SHP77 treated with DMSO at 0.1 percent for 48 hours (cell line): ENCODE results near the gene HIF3A.
"Not testable (repeated sequence)": the region's sequence is repeated elsewhere in the genome, so short reads cannot be mapped to it uniquely, and the experiment has no call there.

Experiments
- DNase-seq: peaks from one replicate; lab custom pipeline; 2025; lab: John Stamatoyannopoulos, UW

HIF3A gene

DNA sequence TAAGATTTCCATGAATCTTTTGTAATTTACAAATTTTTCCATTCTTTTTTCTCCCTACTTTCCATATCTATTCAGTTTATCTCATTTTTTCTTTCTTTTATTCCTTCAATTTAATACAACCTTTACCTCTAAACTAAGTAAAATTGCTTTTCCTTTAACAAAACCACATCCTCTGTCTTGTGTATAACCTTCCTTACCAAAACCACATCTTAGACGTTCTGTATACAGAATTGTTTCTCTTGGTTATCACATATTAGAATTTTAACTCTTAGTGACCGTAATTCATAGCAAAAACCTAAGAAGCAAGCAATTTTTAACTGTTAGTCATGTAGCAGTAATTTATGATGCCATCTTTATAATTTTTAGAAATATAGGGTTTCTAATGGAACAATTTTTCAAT lies 65.1 kb downstream of the HIF3A start:
- no peak for DNase-seq

DNA sequence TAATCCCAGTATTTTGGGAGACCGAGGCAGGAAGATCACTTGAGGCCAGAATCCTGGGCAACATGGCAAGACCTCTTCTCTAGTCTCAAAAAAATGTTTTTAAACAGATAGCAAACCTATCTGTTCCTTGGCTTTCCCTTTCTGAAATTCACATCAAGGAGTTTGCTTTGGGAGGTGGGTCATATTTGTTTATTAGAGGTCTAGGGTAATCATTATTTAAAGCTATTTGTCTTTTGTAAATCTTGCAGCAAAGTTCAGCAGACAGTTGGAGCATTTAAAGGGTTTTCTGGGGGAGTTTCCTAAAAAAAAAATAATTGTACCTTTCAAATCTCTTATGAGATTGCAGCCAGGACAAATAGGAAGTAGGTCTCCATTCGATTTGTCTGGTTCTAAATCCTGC lies 67.5 kb downstream of the HIF3A start:
- no peak for DNase-seq

DNA sequence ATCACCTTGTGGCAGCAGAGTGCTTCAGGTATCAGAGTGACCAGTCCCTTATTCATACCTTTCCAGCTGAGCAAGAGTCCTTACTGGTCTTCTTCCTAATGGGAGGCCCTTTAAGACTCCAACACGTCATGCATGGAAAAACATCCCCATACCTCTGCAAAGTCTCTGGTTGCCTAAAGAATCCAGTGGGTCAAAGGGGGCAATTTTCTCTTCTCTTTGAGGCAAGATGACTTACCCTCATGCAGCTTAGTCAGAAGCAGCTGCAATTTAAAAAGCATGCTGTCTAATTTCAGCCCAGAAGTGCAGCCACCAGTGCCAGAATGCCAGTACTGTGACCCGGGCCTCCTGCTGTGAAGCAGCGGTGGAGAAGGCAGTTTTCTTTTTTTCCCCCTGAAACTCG lies 68.7 kb downstream of the HIF3A start:
- DNase-seq, result no peak

DNA sequence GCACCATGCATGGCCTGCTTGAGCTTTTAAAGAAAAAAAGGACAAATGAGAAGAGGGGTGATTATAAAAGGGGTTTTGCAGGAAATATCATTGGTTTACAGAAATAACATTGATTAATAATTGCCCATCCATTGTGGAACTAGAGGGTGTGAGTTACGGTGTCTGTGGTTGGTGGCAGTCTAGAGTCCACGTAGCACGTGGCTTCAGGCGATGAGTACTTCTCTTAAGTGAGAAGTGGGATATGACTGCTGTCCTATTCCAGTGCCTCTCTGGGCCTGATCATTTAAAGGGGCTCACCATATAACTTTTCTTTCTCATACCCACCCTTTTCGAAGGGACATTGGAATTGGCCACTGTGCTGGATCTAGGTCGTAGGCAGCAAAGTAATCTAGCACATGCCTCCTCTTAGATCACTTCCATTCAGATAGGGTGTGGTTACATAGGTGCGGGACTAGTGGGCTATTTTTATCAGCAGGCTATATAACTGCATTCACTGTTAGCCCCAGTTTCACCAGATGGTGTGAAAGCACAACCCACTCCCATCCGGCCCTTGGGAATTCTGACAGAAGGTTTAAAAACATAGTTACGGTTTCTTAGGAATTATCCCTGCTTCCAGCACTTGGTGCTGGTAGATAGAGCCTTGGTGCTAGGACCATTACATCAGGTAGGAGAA lies 69.9 kb downstream of the HIF3A start:
- DNase-seq, result no peak

DNA sequence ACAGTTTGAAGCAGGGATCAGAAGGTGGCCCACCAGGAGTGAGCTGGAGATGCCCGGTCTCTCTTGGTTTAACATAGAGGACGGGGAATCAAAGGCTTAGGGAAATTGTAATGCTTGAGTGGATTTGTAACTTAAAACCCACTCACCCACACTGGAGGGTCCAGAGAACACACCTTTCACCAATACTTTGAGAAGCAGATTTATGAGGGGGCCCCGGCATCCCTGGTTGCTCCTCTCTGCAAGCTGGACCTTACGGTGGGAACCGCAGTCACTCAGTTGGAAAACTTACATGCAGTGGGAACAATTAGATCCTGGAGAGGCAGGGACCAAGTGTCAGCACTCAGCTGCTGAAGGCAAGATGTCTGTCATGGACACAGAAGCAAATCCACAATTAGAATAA lies 70.6 kb downstream of the HIF3A start:
- no peak for DNase-seq

DNA sequence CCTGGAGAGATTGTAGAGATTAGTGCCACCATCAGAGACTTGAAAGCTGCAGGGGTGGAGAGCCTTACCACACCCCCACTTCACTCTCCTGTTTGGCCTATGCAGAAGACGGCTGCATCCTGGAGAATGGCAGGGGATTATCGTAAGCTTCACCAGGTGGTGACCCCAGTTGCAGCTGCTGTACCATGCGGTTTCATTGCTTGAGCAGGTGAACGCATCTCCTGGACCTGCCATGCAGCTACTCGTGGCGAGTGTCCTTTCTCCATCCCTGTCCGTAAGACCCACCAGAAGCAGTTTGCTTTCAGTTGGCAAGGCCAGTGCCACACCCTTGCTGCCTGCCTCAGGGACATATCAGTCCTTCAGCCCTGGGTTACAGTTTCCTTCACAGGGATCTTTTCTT lies 71.3 kb downstream of the HIF3A start:
- peak; percentile 52 for DNase-seq

DNA sequence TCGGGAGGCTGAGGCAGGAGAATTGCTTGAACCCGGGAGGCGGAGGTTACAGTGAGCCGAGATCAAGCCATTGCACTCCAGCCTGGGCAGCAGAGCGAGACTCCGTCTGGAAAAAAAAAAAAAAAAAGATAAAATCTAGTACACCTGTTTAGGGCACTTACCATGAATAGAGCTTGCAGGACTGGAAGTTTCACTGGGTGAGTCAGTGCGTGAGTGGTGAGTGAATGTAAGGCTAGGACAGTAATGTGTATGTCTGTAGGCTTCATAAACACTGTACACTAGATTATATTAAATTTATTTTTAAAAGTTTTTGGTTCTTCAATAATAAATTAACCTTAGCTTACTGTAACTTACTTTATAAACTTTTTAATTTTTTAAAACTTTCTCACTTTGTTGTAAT lies 73.0 kb downstream of the HIF3A start:
- DNase-seq, result no peak

DNA sequence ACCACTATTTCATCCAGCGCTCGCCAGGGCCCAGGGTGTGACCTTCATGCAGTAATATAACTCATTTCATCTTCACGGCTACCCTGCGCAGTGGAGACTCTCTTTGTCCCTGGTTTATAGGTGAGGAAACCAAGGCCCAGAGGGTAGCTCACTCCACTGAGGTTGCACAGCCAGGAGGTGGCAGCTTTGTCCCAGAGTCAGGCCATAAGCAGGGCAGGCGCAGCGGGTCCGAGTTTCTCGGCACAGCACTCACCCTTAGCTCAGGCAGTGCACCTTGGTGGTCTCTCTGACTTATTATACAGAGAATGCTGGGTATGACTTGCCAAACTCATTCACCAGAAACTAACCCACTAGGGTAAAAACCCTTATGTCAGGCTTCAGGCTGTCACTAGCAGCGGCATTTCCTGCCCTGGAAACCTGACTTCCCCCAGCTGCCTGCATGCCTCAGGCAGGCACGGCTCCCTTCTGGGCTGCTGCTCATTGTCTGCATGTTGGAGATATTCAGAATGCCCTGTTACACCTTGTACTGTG lies 74.6 kb downstream of the HIF3A start:
- DNase-seq, result no peak

DNA sequence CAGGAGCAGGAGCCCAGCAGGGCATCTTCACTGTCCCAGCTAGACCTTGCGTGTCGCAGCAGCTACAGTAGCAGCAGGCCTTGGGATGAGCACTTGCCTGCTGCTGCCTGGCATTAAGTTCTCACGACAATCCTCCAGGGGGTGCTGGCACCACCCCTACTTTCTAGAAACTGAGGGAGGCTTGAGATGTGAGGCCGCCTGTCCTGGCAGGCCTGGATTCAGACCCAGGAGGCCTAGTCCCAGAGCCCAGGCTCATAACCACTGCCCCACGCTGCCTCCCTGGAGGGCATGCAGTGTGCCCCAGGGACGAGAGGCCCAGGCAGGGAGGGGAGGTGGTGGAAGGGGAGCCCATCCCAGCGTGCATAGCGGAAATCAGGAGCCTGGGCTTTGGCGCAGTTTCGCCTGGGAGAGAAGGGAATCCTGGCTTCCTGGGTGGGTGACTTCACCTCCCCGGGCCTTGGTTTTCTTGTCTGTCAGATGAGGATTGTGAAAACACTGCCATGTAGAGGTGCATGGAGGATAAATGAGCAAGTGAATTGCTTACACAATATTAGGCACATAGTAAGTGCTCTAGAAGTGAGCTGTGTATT lies 76.2 kb downstream of the HIF3A start:
- DNase-seq, result no peak

DNA sequence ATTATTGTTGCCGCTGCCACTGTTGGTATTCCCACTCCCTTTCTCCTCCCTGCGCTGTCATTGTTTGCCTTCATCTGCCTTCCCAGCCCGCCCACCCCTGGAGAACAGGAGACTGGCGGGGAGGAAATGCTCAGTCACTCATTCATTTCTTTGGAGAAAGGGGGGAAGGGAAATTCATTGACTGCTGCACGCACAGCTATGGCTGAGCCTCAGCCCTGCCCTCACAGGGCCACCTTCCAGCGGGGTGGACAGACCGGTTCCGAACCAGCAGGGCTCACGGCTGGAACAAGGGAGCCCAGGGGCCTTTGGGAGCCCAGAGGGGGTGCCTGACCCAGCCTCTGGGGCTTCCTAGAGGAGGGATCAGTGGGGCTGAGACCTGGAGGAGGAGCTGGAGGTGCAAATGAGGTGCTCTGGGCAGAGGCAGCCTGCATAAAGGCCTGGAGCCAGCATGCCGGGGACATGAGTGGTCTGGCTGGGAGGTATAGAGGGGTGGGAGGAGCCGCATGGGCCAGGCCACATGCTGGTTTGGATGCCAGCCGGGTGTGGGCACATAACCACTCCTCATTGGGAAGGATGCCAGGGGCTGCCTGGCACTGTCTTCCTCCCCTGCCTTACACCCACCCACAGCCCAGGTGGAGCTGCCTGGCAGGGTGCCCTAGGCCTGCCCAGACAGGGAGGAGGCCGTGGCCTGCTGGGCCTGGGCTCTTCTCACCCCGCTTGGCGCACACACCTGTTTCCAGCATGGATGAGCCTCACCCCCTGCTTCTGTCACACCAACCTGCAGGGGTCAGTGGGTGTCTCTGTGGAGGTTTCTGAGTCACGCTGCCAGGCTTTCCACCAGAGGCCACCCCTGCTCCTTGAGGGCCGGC lies 76.9 kb downstream of the HIF3A start:
- peak; percentile 82 for DNase-seq

DNA sequence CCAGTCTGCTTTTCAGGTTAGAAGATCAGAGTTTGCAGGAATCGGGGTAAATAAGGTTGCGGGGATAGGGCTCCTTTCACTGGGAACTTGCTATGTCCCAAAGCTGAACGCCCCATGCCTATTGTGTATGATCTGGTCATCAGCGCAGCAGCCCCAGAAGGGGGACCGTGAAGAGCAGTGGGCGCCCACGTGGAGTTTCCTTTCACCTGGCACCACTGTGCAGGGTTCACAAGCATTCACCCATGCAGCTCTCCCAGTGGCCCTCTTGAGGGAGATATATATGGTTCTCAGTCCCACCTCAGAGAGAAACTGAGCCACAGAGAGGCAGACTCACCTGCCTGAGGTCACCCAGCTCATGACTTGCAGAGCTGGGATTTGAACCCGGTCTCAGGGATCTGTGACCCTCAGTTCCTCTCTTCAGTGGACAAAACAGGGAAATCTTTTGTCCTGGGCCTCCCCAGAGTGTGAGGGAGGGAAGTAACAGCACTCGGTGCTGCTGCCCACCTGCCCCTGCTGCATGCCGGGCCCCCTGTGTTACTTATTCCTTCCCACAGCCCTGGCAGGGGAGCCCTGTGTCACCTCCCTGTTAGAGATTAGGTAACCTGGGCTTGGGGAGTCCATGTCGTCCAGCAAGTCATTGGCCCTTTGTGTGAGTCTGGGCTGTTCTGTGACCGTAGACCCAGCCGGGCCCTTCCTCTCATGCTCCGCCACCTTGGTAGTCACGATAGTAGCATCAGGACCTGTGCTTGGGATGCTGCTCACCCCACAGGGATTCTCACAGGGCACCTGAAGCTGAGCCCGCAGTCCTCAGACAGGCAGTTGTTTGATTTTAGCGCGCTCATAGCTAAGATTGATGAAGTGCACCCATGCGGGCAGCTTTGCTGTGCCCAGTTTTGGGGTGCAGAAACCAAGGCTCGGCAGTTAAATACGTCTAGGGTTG lies 78.0 kb downstream of the HIF3A start:
- DNase-seq, result no peak

DNA sequence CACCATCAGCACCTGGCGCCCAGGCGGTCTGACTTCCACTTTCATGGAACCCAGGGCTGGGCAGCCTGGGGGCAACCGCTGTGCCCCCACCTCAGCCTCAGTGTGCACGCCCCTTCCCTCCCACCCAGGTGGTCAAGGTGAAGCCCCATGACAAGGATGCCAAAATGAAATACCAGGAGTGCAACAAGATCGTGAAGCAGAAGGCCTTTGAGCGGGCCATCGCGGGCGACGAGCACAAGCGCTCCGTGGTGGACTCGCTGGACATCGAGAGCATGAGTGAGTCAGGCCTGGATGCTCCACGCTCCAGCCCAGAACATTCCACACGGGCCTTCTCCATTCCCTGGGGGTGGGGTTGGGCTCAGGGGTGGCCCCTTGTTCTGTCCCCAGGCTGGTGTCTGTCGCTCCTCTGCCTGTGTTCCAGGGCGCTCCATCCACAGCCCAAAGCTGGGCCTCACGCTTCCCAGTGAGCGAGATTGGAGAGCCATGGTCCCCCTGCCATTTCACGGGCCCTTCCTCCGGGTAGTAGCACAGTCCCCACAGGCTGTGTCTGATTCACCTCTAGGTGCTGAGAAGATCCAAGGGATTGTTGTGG lies 78.7 kb downstream of the HIF3A start:
- DNase-seq, result not testable (repeated sequence)

DNA sequence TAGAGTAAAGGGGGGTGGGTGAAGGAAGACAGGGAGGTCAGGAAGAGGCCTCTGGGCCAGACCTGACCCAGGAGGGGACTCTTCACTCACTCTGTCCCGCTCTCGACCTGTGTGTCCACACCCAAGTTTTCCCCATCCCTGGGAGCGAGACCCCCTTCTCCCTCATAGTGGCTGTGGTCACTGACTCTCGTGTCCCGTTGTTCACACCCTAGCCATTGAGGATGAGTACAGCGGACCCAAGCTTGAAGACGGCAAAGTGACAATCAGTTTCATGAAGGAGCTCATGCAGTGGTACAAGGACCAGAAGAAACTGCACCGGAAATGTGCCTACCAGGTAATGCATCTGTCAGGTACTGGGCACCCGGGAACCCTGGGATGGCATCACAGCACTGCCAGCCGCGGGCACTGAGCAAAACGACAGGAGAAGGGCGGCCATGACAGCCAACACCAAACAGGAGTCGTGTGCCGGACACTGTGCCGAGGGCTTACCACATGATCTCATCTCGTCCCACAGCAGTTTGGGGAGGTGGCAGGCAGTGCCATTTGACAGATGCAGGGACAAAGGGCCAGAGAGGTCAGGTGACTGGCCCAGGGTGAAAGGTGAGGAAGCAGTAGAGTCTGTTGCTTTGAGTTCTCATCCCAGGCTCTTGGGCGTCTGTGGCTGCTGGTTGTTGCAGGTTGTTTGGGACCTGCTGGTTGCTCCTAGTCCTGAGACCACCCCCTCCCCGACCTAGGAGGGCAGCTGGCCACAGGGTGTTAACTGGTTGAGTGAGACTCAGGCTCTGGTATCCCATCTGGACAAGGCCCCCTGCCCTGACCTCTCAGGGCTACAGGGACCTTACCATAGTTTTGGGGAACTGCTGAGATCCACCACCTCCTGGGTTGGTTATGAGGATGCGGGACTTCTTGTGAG lies 79.7 kb downstream of the HIF3A start:
- no peak for DNase-seq

DNA sequence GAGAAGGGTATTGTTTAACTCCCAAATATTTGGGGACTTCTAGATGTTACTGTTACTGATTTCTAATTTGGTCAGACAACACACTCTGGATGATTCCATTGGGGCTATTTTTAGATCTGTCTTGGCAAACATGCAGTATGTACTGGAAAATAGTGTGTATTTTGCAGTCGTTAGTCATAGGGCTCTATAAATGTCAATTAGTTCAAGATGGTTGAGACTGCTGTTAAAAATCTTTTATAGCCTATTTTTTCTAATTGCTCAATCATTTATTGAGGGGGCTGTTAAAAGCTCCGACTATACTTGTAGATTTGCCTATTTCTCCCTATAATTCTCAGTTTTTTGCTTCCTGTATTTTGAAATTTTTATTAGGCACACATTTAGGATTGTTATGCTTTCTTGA lies 81.4 kb downstream of the HIF3A start:
- DNase-seq, result no peak

DNA sequence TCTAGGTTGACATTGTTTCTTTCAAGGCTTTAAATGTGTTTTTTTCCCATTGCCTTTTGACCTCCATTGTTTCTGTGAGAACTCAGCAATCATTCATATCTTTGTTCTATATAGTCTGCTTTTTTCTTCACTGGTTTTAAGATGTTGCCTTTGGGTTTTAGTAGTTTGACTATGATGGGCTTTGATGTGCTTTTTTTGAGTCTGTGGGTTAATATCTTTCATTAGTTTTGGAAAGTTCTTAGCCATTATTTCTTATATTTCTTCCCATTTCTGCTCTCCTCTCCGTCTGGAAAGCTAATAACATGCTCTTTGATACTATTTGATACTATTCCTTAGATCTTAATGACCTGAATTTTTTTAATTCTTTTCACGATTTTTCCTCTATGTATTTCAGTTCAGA lies 83.8 kb downstream of the HIF3A start:
- no peak for DNase-seq

DNA sequence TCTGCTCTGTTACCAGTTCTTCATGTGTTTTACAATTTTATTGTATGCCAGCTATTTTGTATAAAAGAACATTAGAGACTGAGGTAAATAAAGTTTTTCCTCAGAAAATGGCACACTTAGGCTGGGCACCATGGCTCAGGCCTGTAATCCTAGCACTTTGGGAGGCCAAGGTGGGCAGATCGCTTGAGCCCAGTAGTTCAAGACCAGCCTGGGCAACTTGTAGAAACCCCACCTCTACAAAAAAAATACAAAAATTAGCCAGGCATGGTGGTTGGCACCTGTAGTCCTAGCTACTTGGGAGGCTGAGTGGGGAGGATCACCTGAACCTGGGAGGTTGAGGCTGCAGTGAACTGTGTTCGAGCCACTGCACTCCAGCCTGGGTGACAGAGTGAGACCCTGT lies 84.5 kb downstream of the HIF3A start:
- no peak for DNase-seq

DNA sequence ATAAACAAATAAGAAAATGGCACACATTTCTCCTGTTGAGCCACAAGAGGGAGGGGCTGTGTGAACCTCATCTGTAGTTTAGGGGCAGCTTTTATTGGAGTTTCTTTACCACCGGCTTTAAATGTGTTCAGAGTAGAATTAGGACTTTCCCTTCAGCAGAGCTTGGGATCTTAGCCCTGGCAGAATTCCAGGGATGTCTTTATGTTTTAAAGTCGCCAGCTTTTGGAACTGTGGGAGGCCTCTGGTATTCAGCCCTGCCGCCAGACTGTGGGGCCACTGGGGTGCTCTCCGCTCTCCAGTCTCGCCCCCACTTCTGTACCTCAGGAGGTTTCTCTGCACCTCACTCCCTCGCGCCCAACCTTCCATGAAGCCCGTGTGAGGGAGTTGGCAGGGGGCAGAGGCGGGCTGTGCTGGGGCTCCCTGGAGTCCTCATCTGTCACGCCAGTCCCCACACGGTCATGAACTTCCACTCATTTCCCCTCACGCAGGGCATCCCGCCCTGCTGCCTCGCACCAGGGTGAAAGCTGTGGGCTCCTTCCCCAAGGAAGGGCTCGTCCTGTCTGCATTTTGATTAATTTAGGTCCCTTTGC lies 85.0 kb downstream of the HIF3A start:
- no peak for DNase-seq

DNA sequence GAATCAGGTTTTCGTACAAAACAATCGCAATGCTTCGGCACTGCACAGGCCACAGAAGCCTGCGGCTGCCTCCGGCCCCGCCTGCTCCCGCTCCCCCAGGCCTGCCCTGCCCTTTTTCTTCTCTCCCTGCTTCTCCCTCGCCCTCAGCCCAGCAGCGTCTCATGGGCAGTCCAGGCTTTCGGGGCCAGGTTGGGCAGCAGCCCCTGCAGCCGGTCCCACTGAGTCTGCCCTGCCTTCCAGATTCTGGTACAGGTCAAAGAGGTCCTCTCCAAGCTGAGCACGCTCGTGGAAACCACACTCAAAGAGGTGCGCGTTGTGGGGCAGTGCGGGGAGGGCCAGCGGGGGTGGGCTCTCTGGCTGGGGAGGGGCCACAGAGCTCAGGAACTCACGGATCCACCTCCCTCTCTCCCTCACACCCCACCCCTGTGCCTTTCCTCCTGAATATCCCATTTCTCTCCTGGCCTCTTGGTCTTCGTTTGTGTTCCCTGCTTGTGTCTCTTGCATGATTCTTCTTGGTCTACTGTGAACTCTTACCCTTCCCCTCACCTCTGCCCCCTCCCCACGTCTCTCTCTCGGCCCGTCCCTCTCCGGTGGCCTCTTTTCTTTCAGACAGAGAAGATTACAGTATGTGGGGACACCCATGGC lies 86.5 kb downstream of the HIF3A start:
- DNase-seq, result no peak

DNA sequence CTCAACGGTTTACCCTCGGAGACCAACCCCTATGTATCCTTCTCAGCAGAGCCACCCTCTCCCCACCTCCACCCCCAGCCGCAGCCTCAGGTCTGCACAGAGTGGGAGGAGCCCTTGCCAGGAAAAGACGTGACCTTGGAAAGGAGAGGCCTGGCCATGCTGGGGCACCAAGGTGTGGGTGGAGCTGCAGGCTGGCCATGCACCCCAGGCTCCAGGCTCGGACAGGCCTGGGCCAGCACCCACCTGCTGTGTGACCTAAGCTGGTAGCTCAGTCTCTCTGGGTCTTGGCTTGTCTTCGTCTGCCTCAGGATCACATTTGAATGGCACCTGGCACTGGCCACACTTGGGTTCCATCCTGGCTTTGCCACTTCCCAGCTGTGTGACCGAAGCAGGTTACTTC lies 87.0 kb downstream of the HIF3A start:
- DNase-seq, result no peak

DNA sequence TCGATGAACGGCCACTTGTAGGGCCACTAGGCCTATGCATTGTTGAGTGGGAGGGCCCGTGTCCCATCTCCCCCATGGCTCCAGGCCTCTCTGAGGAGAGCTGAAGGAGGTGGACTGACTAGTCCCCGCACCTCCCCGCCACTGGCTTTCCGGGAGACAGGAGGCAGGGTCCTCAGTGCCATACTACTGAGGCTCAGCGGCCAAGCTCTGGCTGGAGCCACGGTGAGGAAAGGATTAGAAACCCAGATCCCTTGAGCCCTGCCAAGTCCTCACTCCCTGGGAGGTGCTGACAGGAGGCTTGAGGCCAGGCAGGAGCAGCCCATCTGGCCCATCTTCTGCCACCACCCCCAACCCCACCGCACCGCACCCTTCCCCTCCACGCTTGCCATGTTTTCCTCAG lies 87.6 kb downstream of the HIF3A start:
- DNase-seq, result no peak
